Endothelial cell of umbilical vein (primary cell): ENCODE data around the gene SKIL. TPM values are rescaled to one million over a fixed set of nuclear protein-coding genes. Genes with fewer than 3 reads are reported as not detected.

Experiments used
- BruUV-seq: library from RNA; stranded (reverse); fragments of 400-500 nt; replicated peaks from 2 replicates; lab custom pipeline; 2021; lab: Mats Ljungman, UMichigan
- CTCF ChIA-PET: fragments of 300-600, 350-600 bp; sonication (Branson Sonifier 250); formaldehyde crosslinking; loops from one replicate; lab custom pipeline; 2021; ENCODE audit warnings: antibody characterized with exemption, inconsistent platforms; lab: Charles Lee
- POLR2A ChIA-PET: fragments of 300-600, 350-600 bp; sonication (Branson Sonifier 250); formaldehyde crosslinking; loops from one replicate; lab custom pipeline; 2021; ENCODE audit warnings: antibody characterized with exemption, inconsistent platforms; lab: Charles Lee
- DNase-seq: peaks from one replicate; pipeline ENCODE4 v3.0.0-alpha.2; 2011; ENCODE audit warnings: low read depth, low spot score
- FAIRE-seq: peaks from 2 replicates; lab custom pipeline; 2011; peaks lifted over from hg19 to GRCh38; lab: Jason Lieb, UNC
- H2AFZ ChIP-seq: 2 replicates; pipeline ENCODE4 v1.6.0; 2012; ENCODE audit warnings: low read depth, low read length, control low read depth, inconsistent platforms
- H3K27ac ChIP-seq: 2 replicates; pipeline ENCODE4 v1.5.1; 2011; ENCODE audit warnings: low read depth, mild to moderate bottlenecking, control low read depth, low read length, moderate library complexity; ENCODE audit not compliant: insufficient read depth
- H3K27me3 ChIP-seq, 2 experiments: 2 replicates each; pipeline versions ENCODE4 v1.6.0 to v1.6.1; 2011; ENCODE audit warnings: low read length in 2 of 2, mixed read lengths in 1 of 2; ENCODE audit not compliant: control insufficient read depth in 2 of 2, insufficient read depth in 2 of 2
- H3K36me3 ChIP-seq, 2 experiments: 2 replicates in 1 of 2; 3 replicates in 1 of 2; pipeline ENCODE4 v1.5.1; 2011; ENCODE audit warnings: low read length in 2 of 2, mild to moderate bottlenecking in 1 of 2, moderate library complexity in 1 of 2; ENCODE audit not compliant: control insufficient read depth in 2 of 2, insufficient read depth in 2 of 2; ENCODE audit errors: extremely low read depth in 1 of 2
- H3K4me1 ChIP-seq: 3 replicates; pipeline ENCODE4 v1.5.1; 2011; ENCODE audit warnings: mild to moderate bottlenecking, low read length; ENCODE audit not compliant: control insufficient read depth, insufficient read depth; ENCODE audit errors: extremely low read depth
- H3K4me2 ChIP-seq: 2 replicates; pipeline ENCODE4 v1.6.1; 2011; ENCODE audit warnings: low read length, control low read depth, mixed read lengths; ENCODE audit not compliant: insufficient read depth
- H3K4me3 ChIP-seq, 3 experiments: fragments of 200-600 bp in 1 of 3; sonication (generic), shearing (Covaris generic) in 1 of 3; replicated peaks in 1 of 3; 2 replicates each; pipeline ENCODE4 v1.5.1; 2011 to 2016; ENCODE audit warnings: control low read depth in 3 of 3, low read length in 3 of 3, mild to moderate bottlenecking in 2 of 3, inconsistent platforms in 1 of 3, low read depth in 1 of 3, moderate library complexity in 1 of 3; ENCODE audit not compliant: insufficient read depth in 1 of 3
- H3K79me2 ChIP-seq: 2 replicates; pipeline ENCODE4 v1.6.0; 2012; ENCODE audit warnings: low read length, inconsistent platforms; ENCODE audit not compliant: control insufficient read depth, insufficient read depth
- H3K9ac ChIP-seq: replicated peaks from 2 replicates; pipeline ENCODE3; 2011; ENCODE audit warnings: low read length, control low read depth; ENCODE audit not compliant: insufficient read depth; ENCODE audit errors: extremely low read depth
- H3K9me1 ChIP-seq: replicated peaks from 3 replicates; pipeline ENCODE4 v1.6.0; 2011; ENCODE audit warnings: mild to moderate bottlenecking, low read length; ENCODE audit not compliant: control insufficient read depth, insufficient read depth; ENCODE audit errors: extremely low read depth
- H3K9me3 ChIP-seq: replicated peaks from 2 replicates; pipeline ENCODE4 v1.5.1; 2012; ENCODE audit warnings: low read length, inconsistent platforms; ENCODE audit not compliant: control insufficient read depth, insufficient read depth
- H4K20me1 ChIP-seq: replicated peaks from 2 replicates; pipeline ENCODE3; 2011; ENCODE audit warnings: mild to moderate bottlenecking, low read length; ENCODE audit not compliant: control insufficient read depth, insufficient read depth; ENCODE audit errors: extremely low read depth
- EZH2 ChIP-seq: IDR thresholded peaks from 2 replicates; pipeline ENCODE4 v1.6.1; 2012; ENCODE audit warnings: borderline replicate concordance, low read depth, mild to moderate bottlenecking, moderate library complexity, low read length, inconsistent platforms; ENCODE audit not compliant: severe bottlenecking
- FOS ChIP-seq: IDR thresholded peaks from 2 replicates; pipeline ENCODE4 v1.6.1; 2011; ENCODE audit warnings: mild to moderate bottlenecking, low read length, moderate library complexity, borderline replicate concordance; ENCODE audit not compliant: insufficient read depth
- GATA2 ChIP-seq: IDR thresholded peaks from 2 replicates; pipeline ENCODE4 v1.7.0; 2011; ENCODE audit warnings: low read depth, mild to moderate bottlenecking, moderate library complexity, mixed read lengths, low read length; ENCODE audit not compliant: insufficient read length, insufficient read depth
- JUN ChIP-seq: IDR thresholded peaks from 2 replicates; pipeline ENCODE4 v1.6.1; 2011; ENCODE audit warnings: borderline replicate concordance, low read depth; ENCODE audit not compliant: insufficient read length, insufficient read depth
- MAX ChIP-seq: IDR thresholded peaks from 2 replicates; pipeline ENCODE4 v1.6.1; 2011; ENCODE audit not compliant: insufficient read depth, insufficient read length
- MYC ChIP-seq: IDR thresholded peaks from one replicate; pipeline ENCODE4 v1.6.1; 2011; ENCODE audit warnings: mild to moderate bottlenecking, low read depth, low read length
- POLR2A ChIP-seq: IDR thresholded peaks from 2 replicates; pipeline ENCODE4 v1.6.1; 2012; ENCODE audit warnings: low read depth, mild to moderate bottlenecking, control low read depth, low read length
- POLR2AphosphoS5 ChIP-seq: IDR thresholded peaks from 2 replicates; pipeline ENCODE4 v1.6.1; 2012; ENCODE audit warnings: low read depth, mild to moderate bottlenecking, control low read depth, low read length, moderate library complexity; ENCODE audit not compliant: insufficient read depth
- dilution Hi-C: fragments of 300-500 bp; cut with MboI; formaldehyde crosslinking; loops from one replicate; pipeline ENCODE4 v1.15.0; 2019; ENCODE audit warnings: low sequenced_read_pairs; ENCODE audit not compliant: extremely low pct_ligation_motif_present
- intact Hi-C: fragments of 100-400 bp; cut with micrococcal nuclease; formaldehyde crosslinking; loops from one replicate; pipeline ENCODE4 v1.10.0; 2022
- polyA plus RNA-seq, 4 experiments: library from polyadenylated mRNA; depleted of rRNA in 3 of 4; stranded (reverse) in 3 of 4; unstranded in 1 of 4; fragments of >200 nt; gene quantifications; 2 replicates each; pipeline versions ENCODE4 v1.2.1 to v1.2.3, GENCODE V29; 2011 to 2012; ENCODE audit warnings: missing spikeins in 1 of 4
- total RNA-seq: library from RNA; stranded (reverse); gene quantifications from 2 replicates; pipeline ENCODE4 v1.2.3, GENCODE V29; 2021
- TF ChIP-seq, protein P1 (sequence below), 2 donors: IDR thresholded peaks; 1 replicate in 1 of 2; 2 replicates in 1 of 2; pipeline ENCODE4 v1.5.1; 2011; ENCODE audit warnings: low read length in 2 of 2, mild to moderate bottlenecking in 2 of 2, moderate library complexity in 2 of 2, control low read depth in 1 of 2, inconsistent platforms in 1 of 2, low read depth in 1 of 2; ENCODE audit not compliant: insufficient read depth in 1 of 2; ENCODE audit errors: extremely low read depth in 1 of 2

SKIL gene
- total and polyA plus RNA-seq, 2 donors (not counting 3 experiments of a cell fraction or from before 2014, with no cell fraction given) = 18.4 to 135 TPM

DNA sequence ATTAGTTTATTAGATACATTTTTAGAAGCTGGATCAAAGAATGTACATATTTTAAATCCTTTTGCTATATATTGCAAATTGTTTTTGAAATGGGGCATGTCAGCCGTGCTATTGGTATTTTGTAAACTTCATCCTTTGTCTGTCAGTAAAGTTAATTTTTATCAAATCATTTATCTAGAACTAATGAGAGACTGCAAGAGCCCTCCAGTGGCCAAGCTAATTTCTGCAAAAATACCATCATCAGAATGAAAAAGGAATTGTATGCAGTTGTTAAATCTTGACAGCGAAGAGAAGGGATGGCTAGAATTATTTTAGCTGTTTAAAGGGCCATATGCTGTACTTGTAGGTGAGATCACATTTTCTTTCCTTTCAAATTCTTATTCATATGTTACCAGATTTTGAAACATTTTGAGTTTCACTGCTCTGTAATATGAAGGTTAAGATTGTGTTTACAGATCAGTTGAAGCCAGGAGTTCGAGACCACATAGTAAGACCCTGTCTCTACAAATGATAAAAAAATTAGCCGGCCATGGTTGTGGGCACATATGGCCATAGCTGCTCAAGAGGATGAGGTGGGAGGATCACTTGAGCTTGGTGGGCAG lies 53.0 kb downstream of the SKIL start:
- no peak overlapping the region for H3K27ac ChIP-seq
- H3K27me3 ChIP-seq = no peaks in the 10 kb centered on the region
- H3K4me1 ChIP-seq = no peaks in the 10 kb centered on the region
- no peaks in the 10 kb centered on the region for H3K79me2 ChIP-seq
- no peaks in the 10 kb centered on the region for H4K20me1 ChIP-seq
- no peak overlapping the region for H3K9ac ChIP-seq
- peaks cover 0 to 3% of the 10 kb centered on the region in 2 experiments for H3K36me3 ChIP-seq
- DNase-seq = peak; percentile 50
- dilution Hi-C loops (no loop called here), intact Hi-C loops (loop anchor here (1.0 to 5.0 kb wide), 3 partner anchors 100 to 457 kb away; no protein-coding TSS in a partner anchor)
- H2AFZ ChIP-seq = no peak overlapping the region
- H3K4me2 ChIP-seq = no peak overlapping the region
- H3K9me1 ChIP-seq = no peaks in the 10 kb centered on the region
- FAIRE-seq = peak; percentile 57
- H3K9me3 ChIP-seq = no peaks in the 10 kb centered on the region
- POLR2A ChIA-PET = interaction anchor here (0.6 kb wide), 1 partner anchor 230 kb away, joined by 6 read pairs; no protein-coding TSS in a partner anchor
- no TSS peak for BruUV-seq
- H3K4me3 ChIP-seq = no peak overlapping the region
- CTCF ChIA-PET = interaction anchor here (0.7 to 11.4 kb wide), 16 partner anchors 12 to 443 kb away, joined by 3 to 525 read pairs (median 4); no protein-coding TSS in a partner anchor
- no peak for TF ChIP-seq FOS
- no peak for TF ChIP-seq POLR2A
- TF ChIP-seq, protein P1, sequence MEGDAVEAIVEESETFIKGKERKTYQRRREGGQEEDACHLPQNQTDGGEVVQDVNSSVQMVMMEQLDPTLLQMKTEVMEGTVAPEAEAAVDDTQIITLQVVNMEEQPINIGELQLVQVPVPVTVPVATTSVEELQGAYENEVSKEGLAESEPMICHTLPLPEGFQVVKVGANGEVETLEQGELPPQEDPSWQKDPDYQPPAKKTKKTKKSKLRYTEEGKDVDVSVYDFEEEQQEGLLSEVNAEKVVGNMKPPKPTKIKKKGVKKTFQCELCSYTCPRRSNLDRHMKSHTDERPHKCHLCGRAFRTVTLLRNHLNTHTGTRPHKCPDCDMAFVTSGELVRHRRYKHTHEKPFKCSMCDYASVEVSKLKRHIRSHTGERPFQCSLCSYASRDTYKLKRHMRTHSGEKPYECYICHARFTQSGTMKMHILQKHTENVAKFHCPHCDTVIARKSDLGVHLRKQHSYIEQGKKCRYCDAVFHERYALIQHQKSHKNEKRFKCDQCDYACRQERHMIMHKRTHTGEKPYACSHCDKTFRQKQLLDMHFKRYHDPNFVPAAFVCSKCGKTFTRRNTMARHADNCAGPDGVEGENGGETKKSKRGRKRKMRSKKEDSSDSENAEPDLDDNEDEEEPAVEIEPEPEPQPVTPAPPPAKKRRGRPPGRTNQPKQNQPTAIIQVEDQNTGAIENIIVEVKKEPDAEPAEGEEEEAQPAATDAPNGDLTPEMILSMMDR (IDR thresholded peaks at IDR 0.05; ENCODE audit: extremely low read depth in 1 of 2, insufficient read depth in 1 of 2, low read depth in 1 of 2, low read length in 2 of 2) = peak; percentile 42 to 44
- no peak for TF ChIP-seq MYC
- TF ChIP-seq MAX = no peak
- no peak for TF ChIP-seq EZH2
- no peak for TF ChIP-seq JUN
- TF ChIP-seq GATA2 = peak; percentile 43
- TF ChIP-seq POLR2AphosphoS5 = no peak
